Left ventricle myocardium inferior (tissue), 1 donor: ENCODE data around the gene PARD3B. TPM values are rescaled to one million over a fixed set of nuclear protein-coding genes. Genes with fewer than 3 reads are reported as not detected.

Experiments
- DNase-seq: peaks from one replicate; pipeline ENCODE4 v3.0.0-alpha.2; 2020
- H3K27ac ChIP-seq: fragments of 200-600 bp; replicated peaks from 2 replicates; pipeline ENCODE4 v1.8.0; 2021
- H3K27me3 ChIP-seq: fragments of 200-600 bp; 2 replicates; pipeline ENCODE4 v1.8.0; 2021; ENCODE audit warnings: low read depth
- H3K36me3 ChIP-seq: fragments of 200-600 bp; 2 replicates; pipeline ENCODE4 v1.8.0; 2021
- H3K4me1 ChIP-seq: fragments of 200-600 bp; 2 replicates; pipeline ENCODE4 v1.8.0; 2021
- H3K4me3 ChIP-seq: fragments of 200-600 bp; 2 replicates; pipeline ENCODE4 v1.8.0; 2021; ENCODE audit warnings: mild to moderate bottlenecking, moderate library complexity
- H3K9me3 ChIP-seq: fragments of 200-600 bp; replicated peaks from 2 replicates; pipeline ENCODE4 v1.8.0; 2021
- CTCF ChIP-seq: fragments of 200-600 bp; IDR thresholded peaks from 2 replicates; pipeline ENCODE4 v1.8.0; 2021; ENCODE audit warnings: antibody characterized with exemption, mild to moderate bottlenecking, borderline replicate concordance
- intact Hi-C: fragments of 100-400 bp; cut with micrococcal nuclease; formaldehyde crosslinking; loops from one replicate; pipeline ENCODE4 v1.11.0; 2022
- total RNA-seq: library from RNA; stranded (reverse); fragmentation: NEBNext Ultra II Directional; extraction: Animal tissue kit (Norgen Biotek cat#: 25700); gene quantifications from one replicate; pipeline ENCODE4 v1.2.1, GENCODE V29; 2021
- donor health status: DM: no; HTN: yes; CAD: no; lungs with severe emphysema.

Gene PARD3B
- total RNA-seq, 1 donor from 2014 or later: 9.1 TPM

- Histone ChIP-seq H3K4me1 (no peaks in the 10 kb centered on the region), H3K27ac (no peak overlapping the region), H3K27me3 (no peaks in the 10 kb centered on the region), H3K4me3 (no peak overlapping the region), H3K36me3 (no peaks in the 10 kb centered on the region), H3K9me3 (peaks cover 26% of the 10 kb centered on the region)
- no peak for TF ChIP-seq CTCF
- intact Hi-C loops: no loop called here
- no peak for DNase-seq
Observed at GRCh38 chr2:205607146-205607545, 1061.9 kb downstream of the PARD3B start.

- peaks cover 7% of the 10 kb centered on the region for H3K9me3 ChIP-seq
- H3K27ac ChIP-seq: no peak overlapping the region
- no peaks in the 10 kb centered on the region for H3K4me1 ChIP-seq
- H3K36me3 ChIP-seq: no peaks in the 10 kb centered on the region
- no peak for TF ChIP-seq CTCF
- H3K27me3 ChIP-seq: no peaks in the 10 kb centered on the region
- no peak for DNase-seq
- no peak overlapping the region for H3K4me3 ChIP-seq
- intact Hi-C loops: no loop called here
Observed at GRCh38 chr2:205609113-205609512, 1063.8 kb downstream of the PARD3B start.

GRCh38 chr2:205610437-205610836 is 1065.2 kb downstream of the PARD3B start:
- Histone ChIP-seq H3K4me3 (no peak overlapping the region), H3K4me1 (no peaks in the 10 kb centered on the region), H3K9me3 (no peaks in the 10 kb centered on the region), H3K27ac (no peak overlapping the region), H3K36me3 (no peaks in the 10 kb centered on the region), H3K27me3 (no peaks in the 10 kb centered on the region)
- TF ChIP-seq CTCF: no peak
- DNase-seq: no peak
- intact Hi-C loops: no loop called here

GRCh38 chr2:205612636-205613035 is 1067.4 kb downstream of the PARD3B start:
- Histone ChIP-seq H3K36me3 (no peaks in the 10 kb centered on the region), H3K4me1 (no peaks in the 10 kb centered on the region), H3K27me3 (no peaks in the 10 kb centered on the region), H3K9me3 (no peaks in the 10 kb centered on the region), H3K4me3 (no peak overlapping the region), H3K27ac (no peak overlapping the region)
- DNase-seq: no peak
- intact Hi-C loops: no loop called here
- no peak for TF ChIP-seq CTCF

GRCh38 chr2:205613970-205614559 is 1068.8 kb downstream of the PARD3B start:
- no peak for DNase-seq
- no peak overlapping the region for H3K4me3 ChIP-seq
- H3K27ac ChIP-seq: no peak overlapping the region
- intact Hi-C loops: no loop called here
- H3K9me3 ChIP-seq: no peaks in the 10 kb centered on the region
- H3K27me3 ChIP-seq: no peaks in the 10 kb centered on the region
- TF ChIP-seq CTCF: no peak
- H3K4me1 ChIP-seq: no peaks in the 10 kb centered on the region
- no peaks in the 10 kb centered on the region for H3K36me3 ChIP-seq
